ENCODE data around the gene SMPD1. TPM values are rescaled to one million over a fixed set of nuclear protein-coding genes. Genes with fewer than 3 reads are reported as not detected.

The SMPD1 gene
- total and polyA plus RNA-seq, 2 of the 8 experiments (the other 6 are each of a cell fraction or from before 2014, with no cell fraction given), result 1.9 to 2.4 TPM

- POLR2A ChIA-PET (ENCODE audit: partially characterized antibody), result no interaction called here
- CTCF ChIA-PET (ENCODE audit: partially characterized antibody), result interaction anchor here (0.7 to 7.4 kb wide), 11 partner anchors 9 to 359 kb away, joined by 3 to 145 read pairs (median 6); partner anchors contain the start of gene CAVIN3
- H3K9ac ChIP-seq (replicated peaks in 1 of 4; ENCODE audit: extremely low read depth in 1 of 4, low read depth in 3 of 4, low read length in 3 of 4), result no peak overlapping the region
- no peak for TF ChIP-seq FOSL1 (IDR thresholded peaks at IDR 0.05; ENCODE audit: insufficient read depth, low read depth, low read length)
- no peak for TF ChIP-seq HDAC6 (IDR thresholded peaks at IDR 0.05; ENCODE audit: low read depth, low read length)
- no peak for TF ChIP-seq YY1 (IDR thresholded peaks at IDR 0.05; ENCODE audit: low read depth, low read length)
- TF ChIP-seq ZNF274 (IDR thresholded peaks at IDR 0.05; ENCODE audit: borderline replicate concordance, extremely low read depth, low read length), result no peak
- no peak for TF ChIP-seq CBX5 (IDR thresholded peaks at IDR 0.05; ENCODE audit: low read depth, low read length)
- no peak for TF ChIP-seq TCF12 (IDR thresholded peaks at IDR 0.05; ENCODE audit: low read depth, low read length)
- TF ChIP-seq SAP30 (IDR thresholded peaks at IDR 0.05; ENCODE audit: insufficient read depth, insufficient replicate concordance, low read length), result no peak
- no peak for TF ChIP-seq SIX5 (IDR thresholded peaks at IDR 0.05; ENCODE audit: low read depth, low read length)
- no peak for TF ChIP-seq MAX (IDR thresholded peaks at IDR 0.05)
- no peak for TF ChIP-seq RFX5 (IDR thresholded peaks at IDR 0.05; ENCODE audit: borderline replicate concordance, low read depth, low read length)
- no peak for TF ChIP-seq SP4 (IDR thresholded peaks at IDR 0.05; ENCODE audit: low read length)
- TF ChIP-seq EP300 (IDR thresholded peaks at IDR 0.05; ENCODE audit: borderline replicate concordance in 1 of 2, low read depth in 2 of 2, low read length in 2 of 2), result no peak
- TF ChIP-seq RXRA (IDR thresholded peaks at IDR 0.05; ENCODE audit: insufficient read depth, low read depth, low read length), result no peak
- TF ChIP-seq BRCA1 (IDR thresholded peaks at IDR 0.05; ENCODE audit: low read depth, low read length), result no peak
- TF ChIP-seq CTBP2 (IDR thresholded peaks at IDR 0.05; ENCODE audit: borderline replicate concordance, insufficient read depth, insufficient read length, low read length), result no peak
- TF ChIP-seq BACH1 (IDR thresholded peaks at IDR 0.05; ENCODE audit: low read length), result no peak
Measured at GRCh38 chr11:6350043-6350442, 40.2 kb upstream of the SMPD1 start.

More at GRCh38 chr11:6350043-6350442, 40.2 kb upstream of the SMPD1 start:
- H2BK120ac ChIP-seq (replicated peaks; ENCODE audit: low read depth, low read length), result no peak overlapping the region
- H4K20me1 ChIP-seq (replicated peaks in 1 of 2; ENCODE audit: control insufficient read depth in 1 of 2, insufficient read depth in 2 of 2, low read length in 2 of 2), result no peaks in the 10 kb centered on the region
- no peak overlapping the region for H3K56ac ChIP-seq (replicated peaks; ENCODE audit: insufficient read length, low read depth, low read length)
- H4K91ac ChIP-seq (replicated peaks; ENCODE audit: insufficient read length, low read length), result no peak overlapping the region
- no peak overlapping the region for H3K14ac ChIP-seq (ENCODE audit: insufficient read length)
- H3K4me2 ChIP-seq (ENCODE audit: insufficient read depth in 1 of 2, low read depth in 2 of 2, low read length in 2 of 2), result no peak overlapping the region
- H3K18ac ChIP-seq (ENCODE audit: extremely low read depth, low read length), result no peak overlapping the region
- no peaks in the 10 kb centered on the region for H3K36me3 ChIP-seq (ENCODE audit: control insufficient read depth in 2 of 4, insufficient read depth in 4 of 4, low read length in 3 of 4)
- no peak overlapping the region for H2AFZ ChIP-seq (ENCODE audit: low read length)
- no peaks in the 10 kb centered on the region for H3K23me2 ChIP-seq (ENCODE audit: low read depth, low read length)
- no peak overlapping the region for H4K8ac ChIP-seq (ENCODE audit: extremely low read depth, insufficient read depth, low read length)
- no peaks in the 10 kb centered on the region for H3K4me1 ChIP-seq (replicated peaks in 1 of 4; ENCODE audit: control insufficient read depth in 3 of 4, insufficient read depth in 4 of 4, low read length in 3 of 4)
- DNase-seq (ENCODE audit: low read depth in 1 of 2, low spot score in 2 of 2) (no peak), FAIRE-seq (no peak)
- no peak overlapping the region for H3K4me3 ChIP-seq (ENCODE audit: extremely low read depth in 1 of 4, insufficient read depth in 2 of 4, low read depth in 3 of 4, low read length in 4 of 4)
- no peak overlapping the region for H2BK5ac ChIP-seq (ENCODE audit: low read depth, low read length)
- H3K79me1 ChIP-seq (ENCODE audit: low read depth, low read length), result no peaks in the 10 kb centered on the region; the same call in 1 of the 2 replicates
- H3K4ac ChIP-seq (replicated peaks; ENCODE audit: insufficient read length, low read depth, low read length), result no peak overlapping the region
- H4K5ac ChIP-seq (ENCODE audit: insufficient read length, low read depth, low read length), result no peak overlapping the region
- H2BK20ac ChIP-seq (ENCODE audit: low read length), result no peak overlapping the region
- no peak overlapping the region for H2BK15ac ChIP-seq (ENCODE audit: low read length)
- H2BK12ac ChIP-seq (ENCODE audit: low read depth, low read length), result no peak overlapping the region
- 0 out of 4 replicates have a peak, but pooled peaks cover 0 to 4% of the 10 kb centered on the region in 2 experiments for H3K9me3 ChIP-seq (ENCODE audit: insufficient read depth in 2 of 2, low read depth in 1 of 2, low read length in 1 of 2)
- no peak overlapping the region for H2AK5ac ChIP-seq (ENCODE audit: low read depth, low read length)
- H3K27ac ChIP-seq (ENCODE audit: low read depth, low read length), result no peak overlapping the region
- H3K79me2 ChIP-seq (ENCODE audit: control insufficient read depth in 1 of 2, insufficient read depth in 2 of 2, low read length in 2 of 2), result no peaks in the 10 kb centered on the region
- H3K27me3 ChIP-seq (replicated peaks in 1 of 4; ENCODE audit: control insufficient read depth in 3 of 4, extremely low read depth in 1 of 4, insufficient read depth in 3 of 4, low read length in 3 of 4), result no peaks in the 10 kb centered on the region
- H3K23ac ChIP-seq (ENCODE audit: insufficient read length), result no peak overlapping the region
